T1000 (cell line): ENCODE data around the gene EEF1AKMT4.
"Not testable (repeated sequence)": the region's sequence is repeated elsewhere in the genome, so short reads cannot be mapped to it uniquely, and the experiment has no call there.

ENCODE experiments used
- DNase-seq: peaks from one replicate; lab custom pipeline; 2025; ENCODE audit warnings: mixed read lengths; lab: John Stamatoyannopoulos, UW

Gene EEF1AKMT4

DNA sequence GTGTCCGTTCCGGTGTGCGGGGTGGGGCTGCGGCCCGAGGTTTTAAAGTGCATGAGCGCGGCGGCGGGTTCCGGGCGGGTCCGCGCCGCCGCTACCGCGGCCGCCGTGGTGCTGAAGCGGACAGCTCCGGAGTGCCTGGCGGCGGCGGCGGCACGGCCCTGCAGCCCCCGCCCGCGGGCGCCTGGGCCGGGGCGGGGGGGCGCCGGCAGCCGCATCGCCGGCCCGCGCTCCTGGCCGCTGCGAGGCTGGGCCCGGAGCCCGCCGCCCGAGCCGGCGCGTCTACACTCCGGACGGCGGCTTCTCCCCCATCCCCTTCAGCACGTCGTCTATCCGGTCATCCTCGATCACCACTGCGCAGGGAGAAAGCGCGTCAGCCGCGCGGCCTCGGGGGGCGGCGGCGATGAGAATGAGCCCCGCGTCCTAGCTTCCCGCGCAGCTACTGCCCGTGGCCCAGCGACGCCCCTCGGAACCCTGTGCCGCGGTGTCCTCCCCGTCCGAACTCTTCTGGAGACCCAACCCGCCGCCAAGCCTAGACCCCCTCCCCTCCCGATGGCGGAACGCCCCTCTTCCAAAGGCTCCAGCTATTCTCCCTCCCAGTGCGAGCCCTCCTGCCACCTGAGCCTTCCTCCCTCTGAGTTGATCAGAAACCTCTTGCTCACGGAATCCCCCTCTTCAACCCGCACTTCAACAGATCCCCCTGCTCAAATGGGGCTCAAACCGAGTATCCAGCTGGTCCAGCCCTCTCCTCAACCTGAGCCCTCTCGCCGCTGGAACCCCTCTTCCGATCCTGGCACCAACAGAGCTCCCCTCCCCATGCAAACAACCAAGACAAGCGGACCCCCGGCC lies 10.6 kb downstream of the EEF1AKMT4 start:
- no peak for DNase-seq

DNA sequence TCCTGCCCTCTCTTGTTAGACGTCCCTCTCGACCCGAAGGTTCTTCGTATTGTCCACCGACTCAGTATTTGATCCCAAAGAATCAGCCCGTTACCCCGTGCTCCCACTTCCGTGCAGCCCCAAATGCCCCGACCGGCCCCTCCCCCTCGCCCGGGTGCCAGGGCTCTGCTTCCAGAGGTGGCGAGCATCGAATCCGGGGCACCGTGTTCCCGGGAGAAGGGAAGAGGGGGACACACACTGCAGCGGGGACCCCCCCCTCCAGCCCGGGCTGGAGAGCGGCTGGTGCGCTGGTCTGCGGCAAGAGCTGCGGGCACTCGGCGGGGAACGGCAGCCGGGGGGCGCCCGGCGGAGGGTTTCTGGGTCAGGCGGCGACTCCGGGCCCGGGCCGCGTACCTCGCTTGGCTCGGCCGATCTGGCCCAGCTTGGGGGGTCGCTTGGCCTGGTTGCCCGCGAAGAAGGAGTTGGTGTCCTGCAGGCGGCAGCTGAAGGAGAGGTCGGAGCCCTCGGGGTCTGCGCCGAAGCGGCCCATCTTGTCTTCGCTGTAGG lies 11.3 kb downstream of the EEF1AKMT4 start:
- no peak for DNase-seq

DNA sequence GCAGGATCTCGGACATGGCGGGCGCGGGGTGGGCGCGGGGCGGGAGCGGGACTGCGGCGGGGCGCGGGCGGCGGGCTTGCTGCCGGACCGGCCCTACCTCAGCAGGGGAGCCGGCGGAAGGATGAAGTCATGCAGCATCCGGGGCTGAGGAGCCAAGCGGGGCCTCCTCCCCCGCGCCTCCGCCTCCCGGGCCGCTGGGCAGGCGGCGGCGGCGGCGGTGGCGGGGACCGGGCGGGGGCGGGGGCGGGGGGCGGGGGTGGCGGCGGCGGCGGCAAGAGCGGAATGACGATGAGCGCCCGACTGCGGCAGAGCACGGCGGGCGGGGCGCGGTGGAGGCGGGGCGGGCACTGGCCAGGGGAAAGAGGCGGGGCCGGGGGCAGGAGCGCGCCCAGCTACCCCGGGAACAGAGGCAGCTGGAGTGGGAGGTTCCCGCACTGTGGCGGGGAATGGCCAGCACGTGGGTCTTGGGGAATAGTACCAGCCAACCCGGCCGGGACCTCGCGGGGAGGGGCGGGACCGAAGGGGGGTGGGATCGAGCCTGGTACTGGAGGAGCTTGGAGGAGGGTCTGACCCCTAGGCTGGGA lies 11.9 kb downstream of the EEF1AKMT4 start, which contains the start of gene CAMK2N2:
CAMK2N2 (minus strand) TSS at position 284 of the 584 bp plus-strand sequence; CDS start at position 16, 268 bp downstream.
- peak; percentile 69 for DNase-seq

DNA sequence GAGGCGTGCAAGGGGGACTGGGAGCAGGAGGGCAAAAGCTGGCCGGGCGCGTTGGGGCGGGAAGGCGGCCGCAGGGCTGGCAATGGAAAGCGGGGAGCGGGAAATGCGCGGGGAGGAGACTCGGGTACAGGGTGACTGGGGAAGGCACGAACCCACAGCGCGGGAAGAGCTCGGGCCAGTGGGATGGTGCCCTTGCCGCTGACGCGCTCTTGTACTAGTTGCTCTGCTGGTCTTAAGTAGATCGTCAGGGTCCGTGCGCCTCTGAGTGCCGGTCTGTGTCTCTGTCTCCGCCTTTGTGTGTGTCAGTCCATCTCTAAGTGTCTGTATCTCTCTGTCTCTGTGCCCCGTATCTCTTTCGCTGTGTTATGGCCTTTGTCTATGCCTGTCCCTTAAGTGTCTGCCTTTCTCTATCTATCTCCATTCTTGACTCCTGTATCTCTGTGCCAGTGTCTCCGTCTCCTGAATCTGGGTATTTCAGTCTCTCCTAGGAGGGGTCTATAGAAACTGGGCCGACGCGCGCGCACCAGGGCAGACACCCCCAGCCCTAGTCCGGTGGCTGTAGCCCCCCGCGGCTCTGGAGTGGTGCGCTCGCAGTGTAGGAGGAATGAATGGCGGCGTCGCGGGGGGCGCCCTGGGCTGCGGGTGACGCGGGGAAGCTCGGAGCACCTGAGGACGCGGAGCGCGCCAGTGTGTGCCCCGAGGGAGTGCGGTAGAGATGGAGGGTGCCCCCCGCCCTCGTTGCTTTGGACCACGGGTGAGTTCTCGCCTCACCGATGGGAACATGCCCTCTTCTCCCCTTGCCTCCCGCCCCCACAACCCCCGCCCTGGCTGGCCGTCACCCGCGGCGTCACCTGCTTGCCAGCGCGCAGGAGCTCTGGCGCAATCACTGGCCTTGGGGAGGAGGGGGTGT lies 12.6 kb downstream of the EEF1AKMT4 start:
- no peak for DNase-seq

DNA sequence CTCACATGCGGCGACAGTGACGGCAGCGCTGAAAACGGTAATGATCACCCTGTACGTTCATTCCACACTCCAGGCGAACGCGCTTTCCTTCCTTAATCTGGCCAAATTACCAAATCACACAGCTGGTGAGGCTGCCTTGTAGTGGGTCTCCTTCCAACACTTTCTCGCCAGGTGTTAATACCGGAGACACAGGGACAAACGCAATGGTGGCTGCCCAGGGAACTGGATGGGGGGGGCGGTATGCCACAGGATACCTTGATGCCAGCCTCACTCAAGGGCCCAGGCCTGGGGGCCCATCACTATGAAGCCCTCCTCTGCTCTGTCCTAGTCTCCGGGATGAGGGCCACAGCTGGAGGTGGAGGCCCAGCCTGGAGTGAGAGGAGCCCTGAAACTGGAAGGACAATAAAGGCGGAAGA lies 13.3 kb downstream of the EEF1AKMT4 start:
- DNase-seq: no peak

DNA sequence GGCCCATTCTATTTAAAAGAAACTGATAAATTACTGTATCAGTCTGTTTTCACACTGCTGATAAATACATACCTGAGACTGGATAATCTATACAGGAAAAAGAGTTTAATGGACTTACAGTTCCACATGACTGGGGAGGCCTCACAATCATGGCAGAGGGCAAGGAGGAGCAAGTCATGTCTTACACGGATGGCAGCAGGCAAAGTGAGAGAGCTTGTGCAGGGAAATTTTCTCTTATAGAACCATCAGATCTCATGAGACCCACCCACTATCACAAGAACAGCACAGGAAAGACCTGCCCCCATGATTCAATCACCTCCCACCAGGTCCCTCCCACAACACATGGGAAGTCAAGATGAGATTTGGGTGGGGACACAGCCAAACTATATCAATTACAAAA lies 17.8 kb downstream of the EEF1AKMT4 start:
- not testable (repeated sequence) for DNase-seq

DNA sequence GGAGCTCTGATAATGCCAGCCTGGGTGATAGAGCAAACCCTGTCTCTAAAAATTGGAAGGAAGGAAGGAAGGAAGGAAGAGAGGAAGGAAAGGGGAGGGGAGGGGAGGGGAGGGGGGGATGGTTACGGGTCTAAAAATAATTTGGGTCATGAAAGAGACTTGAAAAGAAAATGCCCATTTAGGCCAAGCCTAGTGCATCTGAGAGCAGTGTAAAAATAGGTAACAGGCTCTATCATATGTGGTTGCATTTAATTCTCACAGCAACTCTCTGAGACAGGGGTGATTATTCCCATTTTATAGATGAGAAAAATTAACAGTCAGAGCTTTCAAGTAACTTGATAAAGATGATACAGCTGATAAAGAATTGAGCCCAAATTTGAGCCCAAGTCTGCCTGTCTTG lies 22.8 kb downstream of the EEF1AKMT4 start:
- DNase-seq: no peak

DNA sequence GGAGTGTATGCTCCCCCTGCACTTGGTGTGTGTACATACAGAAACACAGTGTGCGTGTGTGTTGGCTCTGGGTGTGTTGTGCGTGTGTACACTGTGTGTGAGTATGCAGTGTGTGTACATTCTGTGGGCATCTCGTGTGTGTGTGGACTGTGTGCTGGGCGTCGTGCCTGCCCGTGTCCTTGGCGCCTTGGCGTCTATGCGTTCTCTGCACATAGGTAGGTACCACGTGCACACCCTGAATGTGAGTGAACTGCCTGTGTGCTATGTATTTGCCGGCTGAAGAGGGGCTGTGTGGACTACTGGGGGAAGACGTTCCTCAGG lies 25.9 kb downstream of the EEF1AKMT4 start:
- DNase-seq: no peak

DNA sequence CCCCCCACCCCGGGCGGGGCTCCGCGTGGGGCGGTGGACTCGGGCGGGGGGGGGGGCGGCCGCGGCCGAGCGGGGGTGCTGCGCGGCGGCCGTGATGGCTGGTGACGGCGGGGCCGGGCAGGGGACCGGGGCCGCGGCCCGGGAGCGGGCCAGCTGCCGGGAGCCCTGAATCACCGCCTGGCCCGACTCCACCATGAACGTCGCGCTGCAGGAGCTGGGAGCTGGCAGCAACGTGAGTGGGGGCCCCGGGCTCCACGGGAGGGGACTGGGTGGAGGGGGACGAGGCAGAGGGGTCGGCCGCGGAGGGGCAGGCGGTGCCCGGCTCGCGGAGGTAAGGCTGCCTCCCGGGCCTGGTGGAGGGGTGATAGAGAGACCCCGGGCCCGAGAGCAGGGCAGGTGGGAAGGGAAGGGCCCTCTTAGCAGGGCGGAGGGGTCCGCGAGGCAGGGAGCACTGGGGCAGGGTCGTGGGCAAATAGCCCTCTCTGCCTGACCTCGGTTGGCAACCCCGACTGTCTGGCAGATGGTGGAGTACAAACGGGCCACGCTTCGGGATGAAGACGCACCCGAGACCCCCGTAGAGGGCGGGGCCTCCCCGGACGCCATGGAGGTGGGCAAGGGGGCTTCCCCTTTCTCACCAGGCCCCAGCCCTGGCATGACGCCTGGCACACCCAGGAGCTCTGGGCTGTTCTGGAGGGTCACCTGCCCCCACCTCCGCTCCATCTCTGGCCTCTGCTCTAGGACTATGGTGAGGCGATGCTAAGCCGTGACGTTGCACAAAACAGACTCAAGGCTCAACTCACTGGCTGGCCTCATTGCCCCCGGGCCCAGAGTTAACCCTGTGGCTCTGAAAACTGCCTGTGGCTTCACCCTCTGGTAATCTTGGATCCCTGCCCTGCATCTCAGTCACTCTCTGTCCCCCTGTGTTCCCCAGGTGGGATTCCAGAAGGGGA lies 26.8 kb downstream of the EEF1AKMT4 start, which contains the start of gene ECE2:
ECE2 (plus strand) TSS at position 62 of the 950 bp plus-strand sequence; CDS start at position 194, 132 bp downstream.
- no peak for DNase-seq

DNA sequence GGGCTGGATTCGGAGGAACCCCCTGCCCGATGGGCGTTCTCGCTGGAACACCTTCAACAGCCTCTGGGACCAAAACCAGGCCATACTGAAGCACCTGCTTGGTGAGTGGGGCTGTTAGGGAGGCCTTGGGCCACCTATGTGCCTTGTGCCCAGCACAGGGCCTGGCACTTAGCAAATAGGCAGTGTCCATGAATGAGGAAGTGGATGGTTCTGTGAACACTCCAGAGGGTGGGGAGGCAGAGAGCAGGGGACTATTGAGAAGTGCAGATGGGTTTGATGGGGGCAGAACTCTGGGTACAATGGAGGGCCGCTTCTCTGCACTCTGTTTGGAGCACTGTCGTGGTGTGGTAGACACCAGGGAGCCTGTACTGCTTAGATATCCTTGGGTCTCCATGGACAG lies 27.9 kb downstream of the EEF1AKMT4 start:
- DNase-seq: no peak

DNA sequence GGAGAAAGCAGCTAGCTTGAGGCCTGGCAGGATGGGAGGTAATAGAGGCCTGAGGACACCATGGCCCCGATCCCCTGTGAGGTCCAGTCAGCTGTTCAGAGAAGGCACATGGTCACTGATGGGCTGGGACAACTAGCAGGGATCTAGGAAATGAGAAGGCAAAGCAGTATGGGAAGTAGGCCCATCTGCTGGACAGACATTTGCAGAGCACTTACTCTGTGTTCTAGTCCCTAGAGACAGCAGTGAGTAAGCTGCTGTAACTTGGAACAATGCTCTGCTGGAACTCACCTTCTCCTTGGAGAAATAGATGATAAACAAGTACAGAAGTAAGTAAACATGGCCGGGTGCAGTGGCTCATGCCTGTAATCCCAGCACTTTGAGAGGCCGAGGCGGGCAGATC lies 33.5 kb downstream of the EEF1AKMT4 start:
- DNase-seq: no peak

DNA sequence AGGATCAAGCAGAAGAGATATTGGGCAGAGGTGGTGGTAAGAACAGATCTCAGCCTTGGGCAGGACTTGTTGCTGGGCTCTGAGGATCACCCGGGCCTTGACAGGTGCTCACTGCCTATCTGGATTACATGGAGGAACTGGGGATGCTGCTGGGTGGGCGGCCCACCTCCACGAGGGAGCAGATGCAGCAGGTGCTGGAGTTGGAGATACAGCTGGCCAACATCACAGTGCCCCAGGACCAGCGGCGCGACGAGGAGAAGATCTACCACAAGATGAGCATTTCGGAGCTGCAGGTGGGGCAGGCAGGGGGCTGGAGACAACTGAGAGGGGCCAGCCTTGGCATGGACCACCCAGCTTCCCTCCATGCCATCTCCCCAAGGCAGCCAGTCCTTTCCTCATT lies 34.2 kb downstream of the EEF1AKMT4 start:
- DNase-seq: no peak

DNA sequence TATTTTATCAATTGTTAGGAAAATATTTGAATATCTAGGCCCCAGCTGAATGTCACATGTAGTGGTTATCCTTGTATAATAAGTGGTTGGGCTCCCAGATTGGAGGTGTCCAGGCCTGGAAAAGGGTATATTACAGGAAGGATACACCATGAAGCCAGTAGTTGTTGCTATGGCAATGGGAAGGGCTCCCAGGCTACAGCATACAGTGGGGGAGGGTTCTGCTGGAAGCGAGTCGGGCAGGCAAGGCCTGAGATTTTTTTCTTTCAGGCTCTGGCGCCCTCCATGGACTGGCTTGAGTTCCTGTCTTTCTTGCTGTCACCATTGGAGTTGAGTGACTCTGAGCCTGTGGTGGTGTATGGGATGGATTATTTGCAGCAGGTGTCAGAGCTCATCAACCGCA lies 35.2 kb downstream of the EEF1AKMT4 start:
- no peak for DNase-seq

DNA sequence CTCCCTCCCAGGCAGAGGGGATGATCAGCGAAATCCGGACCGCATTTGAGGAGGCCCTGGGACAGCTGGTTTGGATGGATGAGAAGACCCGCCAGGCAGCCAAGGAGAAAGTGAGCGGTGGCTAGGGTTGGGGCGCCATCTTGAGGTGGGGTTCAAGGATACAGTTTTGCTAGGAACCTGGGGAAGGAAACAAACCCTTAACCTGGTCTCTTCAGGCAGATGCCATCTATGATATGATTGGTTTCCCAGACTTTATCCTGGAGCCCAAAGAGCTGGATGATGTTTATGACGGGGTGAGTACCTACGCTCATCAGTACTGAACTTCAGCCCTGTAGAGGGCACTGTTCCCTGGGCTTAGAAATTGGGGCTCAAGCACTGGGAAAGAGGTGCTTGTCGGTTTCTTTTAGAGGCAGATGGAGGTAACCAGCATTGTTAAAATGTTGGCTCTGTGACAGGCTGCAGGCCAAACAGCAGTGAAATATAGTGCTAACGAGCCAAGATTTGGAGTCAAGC lies 40.0 kb downstream of the EEF1AKMT4 start:
- DNase-seq: no peak

DNA sequence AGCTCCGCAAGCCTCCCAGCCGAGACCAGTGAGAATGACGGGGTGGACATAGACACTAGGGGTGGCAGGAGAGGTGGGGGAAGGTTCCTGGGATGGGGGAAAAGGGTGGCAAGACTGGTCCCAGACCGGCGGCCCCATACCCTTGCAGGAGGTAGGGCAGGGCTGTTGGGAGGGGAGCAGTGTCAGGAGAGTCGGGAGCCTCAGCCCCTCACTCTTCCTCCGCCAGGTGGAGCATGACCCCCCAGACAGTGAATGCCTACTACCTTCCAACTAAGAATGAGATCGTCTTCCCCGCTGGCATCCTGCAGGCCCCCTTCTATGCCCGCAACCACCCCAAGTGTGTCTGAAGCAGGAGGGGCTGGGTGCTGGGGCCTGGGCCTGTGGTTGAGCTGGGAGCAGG lies 40.9 kb downstream of the EEF1AKMT4 start:
- DNase-seq: no peak

DNA sequence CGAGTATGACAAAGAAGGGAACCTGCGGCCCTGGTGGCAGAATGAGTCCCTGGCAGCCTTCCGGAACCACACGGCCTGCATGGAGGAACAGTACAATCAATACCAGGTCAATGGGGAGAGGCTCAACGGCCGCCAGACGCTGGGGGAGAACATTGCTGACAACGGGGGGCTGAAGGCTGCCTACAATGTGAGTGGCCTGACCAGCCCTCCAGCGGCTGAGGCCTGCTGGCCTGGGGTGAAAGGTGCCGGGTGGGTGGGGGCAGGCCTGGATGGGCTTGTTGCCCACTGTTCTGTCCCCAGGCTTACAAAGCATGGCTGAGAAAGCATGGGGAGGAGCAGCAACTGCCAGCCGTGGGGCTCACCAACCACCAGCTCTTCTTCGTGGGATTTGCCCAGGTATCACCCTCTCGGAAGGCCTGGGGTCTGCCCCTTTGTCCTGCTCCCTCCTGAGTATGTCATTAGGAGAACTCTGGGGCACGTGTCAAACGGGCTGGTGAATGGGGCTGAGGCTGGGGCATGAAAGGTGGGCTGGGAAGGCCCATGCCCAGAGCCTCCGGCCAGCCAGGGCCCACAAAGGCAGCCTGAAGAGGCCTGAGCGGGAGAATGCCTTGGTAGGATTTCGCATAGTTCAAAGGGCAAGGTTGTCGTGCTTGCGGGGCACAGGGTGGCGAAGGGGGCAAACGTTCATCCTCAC lies 41.7 kb downstream of the EEF1AKMT4 start:
- DNase-seq: no peak

DNA sequence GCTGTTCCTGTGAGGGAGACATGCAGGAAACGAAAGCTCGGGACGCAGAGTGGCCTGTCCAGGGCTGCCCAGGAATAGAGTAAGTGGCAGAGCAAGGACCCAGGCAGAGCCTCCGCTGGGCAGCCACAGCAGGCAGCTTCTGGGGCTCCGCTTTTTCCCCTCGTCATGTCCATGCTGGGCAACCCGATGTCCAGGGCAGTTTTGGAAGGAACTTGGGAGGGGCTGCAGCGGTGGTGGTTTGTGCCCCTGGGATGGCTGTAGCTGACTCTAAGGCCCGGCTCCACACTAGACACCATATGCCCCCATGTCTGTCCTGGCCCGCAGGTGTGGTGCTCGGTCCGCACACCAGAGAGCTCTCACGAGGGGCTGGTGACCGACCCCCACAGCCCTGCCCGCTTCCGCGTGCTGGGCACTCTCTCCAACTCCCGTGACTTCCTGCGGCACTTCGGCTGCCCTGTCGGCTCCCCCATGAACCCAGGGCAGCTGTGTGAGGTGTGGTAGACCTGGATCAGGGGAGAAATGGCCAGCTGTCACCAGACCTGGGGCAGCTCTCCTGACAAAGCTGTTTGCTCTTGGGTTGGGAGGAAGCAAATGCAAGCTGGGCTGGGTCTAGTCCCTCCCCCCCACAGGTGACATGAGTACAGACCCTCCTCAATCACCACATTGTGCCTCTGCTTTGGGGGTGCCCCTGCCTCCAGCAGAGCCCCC lies 42.4 kb downstream of the EEF1AKMT4 start:
- no peak for DNase-seq

DNA sequence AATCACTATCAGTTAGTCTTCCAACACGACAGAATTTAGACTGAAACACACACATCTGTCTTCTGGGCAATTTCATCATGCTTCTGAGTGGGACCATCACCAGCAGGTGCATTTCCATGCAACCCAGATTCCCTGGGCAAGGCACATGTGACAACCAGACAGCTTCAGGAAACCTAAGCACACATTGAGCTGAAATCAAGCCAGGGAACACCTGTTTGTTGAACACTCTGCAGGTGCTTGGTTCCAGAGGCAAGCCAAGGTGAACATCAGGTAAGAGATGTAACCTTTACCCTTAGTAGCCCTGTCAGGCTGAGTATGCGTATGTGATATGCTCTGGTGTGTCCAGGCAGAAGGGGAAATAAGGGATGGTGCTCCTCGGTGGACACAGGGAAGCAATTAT lies 46.3 kb downstream of the EEF1AKMT4 start:
- DNase-seq: no peak

DNA sequence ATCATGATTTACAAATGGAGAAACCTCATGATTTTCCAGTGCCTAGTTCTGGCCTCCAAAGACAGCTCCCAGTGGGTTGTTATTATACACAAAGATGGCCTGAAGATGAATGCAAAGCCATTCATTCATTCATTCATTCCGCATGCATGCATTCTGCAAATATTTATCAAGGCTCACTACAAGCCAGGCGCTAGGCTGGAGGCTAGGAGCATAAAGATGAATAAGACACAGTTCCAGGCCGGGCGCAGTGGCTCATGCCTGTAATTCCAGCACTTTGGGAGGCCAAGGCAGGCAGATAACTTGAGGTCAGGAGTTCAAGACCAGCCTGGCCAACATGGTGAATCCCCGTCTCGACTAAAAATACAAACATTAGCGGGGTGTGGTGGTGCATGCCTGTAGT lies 47.1 kb downstream of the EEF1AKMT4 start:
- DNase-seq: no peak
